ENCODE measurements around the gene CHCHD6. TPM values are rescaled to one million over a fixed set of nuclear protein-coding genes. Genes with fewer than 3 reads are reported as not detected.

CHCHD6 gene
- total RNA-seq, 3 donors from 2014 or later, result 5.9 to 9.8 (median 6.5) TPM

GRCh38 chr3:126896968-126897367 lies 192.9 kb downstream of the CHCHD6 start:
- ATAC-seq (no peak), DNase-seq (no peak)
- Histone ChIP-seq H3K4me3 (no peak overlapping the region), H3K9me3 (no peaks in the 10 kb centered on the region), H3K4me1 (ENCODE audit: low read depth) (no peaks in the 10 kb centered on the region), H3K36me3 (ENCODE audit: low read depth) (no peaks in the 10 kb centered on the region)
- TF ChIP-seq CTCF (IDR thresholded peaks at IDR 0.05), result no peak
- intact Hi-C loops (cut with DNase I, micrococcal nuclease), result no loop called here

- intact Hi-C loops (cut with DNase I, micrococcal nuclease), result no loop called here
These were observed 193.9 kb downstream of the CHCHD6 start for GRCh38 chr3:126897943-126898342.

GRCh38 chr3:126900859-126901540 lies 197.0 kb downstream of the CHCHD6 start:
- no peak for TF ChIP-seq CTCF (IDR thresholded peaks at IDR 0.05)
- no peaks in the 10 kb centered on the region for H3K4me1 ChIP-seq (ENCODE audit: low read depth)
- H3K4me3 ChIP-seq, result no peak overlapping the region
- no peaks in the 10 kb centered on the region for H3K9me3 ChIP-seq
- intact Hi-C loops (cut with DNase I, micrococcal nuclease), result no loop called here
- H3K36me3 ChIP-seq (ENCODE audit: low read depth), result no peaks in the 10 kb centered on the region
- DNase-seq, result no peak
- ATAC-seq, result no peak

More at GRCh38 chr3:126897943-126898342, 193.9 kb downstream of the CHCHD6 start:
- no peak overlapping the region for H3K4me3 ChIP-seq
- no peak for ATAC-seq
- H3K4me1 ChIP-seq (ENCODE audit: low read depth), result no peaks in the 10 kb centered on the region
- H3K9me3 ChIP-seq, result no peaks in the 10 kb centered on the region
- no peak for DNase-seq
- TF ChIP-seq CTCF (IDR thresholded peaks at IDR 0.05), result no peak
- no peaks in the 10 kb centered on the region for H3K36me3 ChIP-seq (ENCODE audit: low read depth)

- no peak for ATAC-seq
- no peaks in the 10 kb centered on the region for H3K9me3 ChIP-seq
- no peak for TF ChIP-seq CTCF (IDR thresholded peaks at IDR 0.05)
- no peak for DNase-seq
- no peaks in the 10 kb centered on the region for H3K36me3 ChIP-seq (ENCODE audit: low read depth)
- no peak overlapping the region for H3K4me3 ChIP-seq
- intact Hi-C loops (cut with DNase I, micrococcal nuclease), result no loop called here
- no peaks in the 10 kb centered on the region for H3K4me1 ChIP-seq (ENCODE audit: low read depth)
These were observed 197.6 kb downstream of the CHCHD6 start for GRCh38 chr3:126901631-126902030.

- no peak for TF ChIP-seq CTCF (IDR thresholded peaks at IDR 0.05)
- no peaks in the 10 kb centered on the region for H3K9me3 ChIP-seq
- intact Hi-C loops (cut with DNase I, micrococcal nuclease), result no loop called here
- DNase-seq (peak in 2 of 3 donors; percentile 72 to 73), ATAC-seq (peak; percentile 98)
- no peaks in the 10 kb centered on the region for H3K36me3 ChIP-seq (ENCODE audit: low read depth)
- H3K4me3 ChIP-seq, result no peak overlapping the region
- no peaks in the 10 kb centered on the region for H3K4me1 ChIP-seq (ENCODE audit: low read depth)
These were observed 199.5 kb downstream of the CHCHD6 start for GRCh38 chr3:126903521-126903920.
